HG03378 (cell line): ENCODE measurements around the gene CRYL1.

Experiments used
- ATAC-seq: cut with Tn5 transposase; IDR thresholded peaks from one replicate; pipeline ENCODE4 v1.9.1; 2021; ENCODE audit warnings: mild to moderate bottlenecking, moderate library complexity; ENCODE audit not compliant: unreplicated experiment

Gene CRYL1, protein sequence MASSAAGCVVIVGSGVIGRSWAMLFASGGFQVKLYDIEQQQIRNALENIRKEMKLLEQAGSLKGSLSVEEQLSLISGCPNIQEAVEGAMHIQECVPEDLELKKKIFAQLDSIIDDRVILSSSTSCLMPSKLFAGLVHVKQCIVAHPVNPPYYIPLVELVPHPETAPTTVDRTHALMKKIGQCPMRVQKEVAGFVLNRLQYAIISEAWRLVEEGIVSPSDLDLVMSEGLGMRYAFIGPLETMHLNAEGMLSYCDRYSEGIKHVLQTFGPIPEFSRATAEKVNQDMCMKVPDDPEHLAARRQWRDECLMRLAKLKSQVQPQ

GRCh38 chr13:20525601-20526544, at the start of gene CRYL1:
CRYL1 (minus strand) TSS chr13:20525857; CDS start chr13:20525794, 63 bp downstream.
- ATAC-seq = peak; percentile 41

DNA sequence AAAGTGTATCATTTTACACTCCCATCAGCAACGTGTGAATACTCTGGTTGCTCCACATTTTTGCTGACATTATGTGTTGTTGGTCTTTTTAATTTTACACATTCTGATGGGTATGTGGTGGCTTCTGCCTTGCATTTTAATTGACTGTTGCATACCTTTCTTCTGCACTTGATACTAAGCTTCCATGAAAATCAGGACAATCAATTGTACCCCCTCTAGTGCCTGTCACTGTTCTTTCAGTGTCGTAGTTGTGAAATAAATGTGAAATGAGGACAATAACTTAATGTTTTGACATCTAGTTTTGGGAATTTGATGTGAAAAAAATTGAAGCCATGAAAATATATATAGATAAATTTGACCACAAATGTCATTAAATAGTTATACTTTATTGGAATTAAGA, 48.0 kb upstream of the CRYL1 start:
- ATAC-seq = no peak

DNA sequence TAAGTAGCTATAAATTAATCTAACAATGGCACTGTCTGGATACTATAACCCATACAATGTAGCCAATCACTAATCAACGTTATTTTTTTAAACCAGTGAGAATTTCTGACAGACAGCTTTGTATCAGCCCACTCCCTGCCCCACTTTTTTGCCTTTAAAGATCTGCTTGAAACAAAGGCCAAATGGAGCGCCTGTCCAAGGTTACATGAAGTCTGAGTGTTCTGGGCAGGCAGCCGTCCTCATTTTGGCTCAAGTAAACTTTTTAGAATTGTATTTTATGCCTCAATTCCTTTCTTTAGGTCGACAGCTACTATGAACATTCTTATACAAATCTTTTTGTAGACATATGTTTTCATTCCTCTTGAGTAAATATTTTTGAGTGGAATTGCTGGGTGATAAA, 47.5 kb upstream of the CRYL1 start:
- no peak for ATAC-seq

- no peak for ATAC-seq
Observed at GRCh38 chr13:20571676-20572075, 46.0 kb upstream of the CRYL1 start.

DNA sequence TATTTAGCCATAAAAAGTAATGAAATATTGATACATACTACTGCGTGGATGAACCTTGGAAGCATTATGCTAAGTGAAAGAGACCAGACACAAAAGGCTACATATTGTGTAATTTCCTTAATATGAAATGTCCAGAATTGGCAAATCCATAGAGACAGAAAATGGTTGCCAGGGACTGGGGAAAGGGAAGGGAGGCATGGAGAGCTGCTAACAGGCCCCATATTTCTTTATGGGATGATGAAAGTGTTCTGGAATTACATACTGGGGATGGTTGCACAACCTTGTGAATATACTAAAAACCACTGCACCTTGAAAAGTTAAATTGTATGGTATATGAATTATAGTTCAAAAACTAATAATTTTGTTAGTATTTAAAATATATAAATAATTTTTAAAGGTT, 44.9 kb upstream of the CRYL1 start:
- ATAC-seq = no peak

- no peak for ATAC-seq
Observed at GRCh38 chr13:20567881-20568528, 42.3 kb upstream of the CRYL1 start.

DNA sequence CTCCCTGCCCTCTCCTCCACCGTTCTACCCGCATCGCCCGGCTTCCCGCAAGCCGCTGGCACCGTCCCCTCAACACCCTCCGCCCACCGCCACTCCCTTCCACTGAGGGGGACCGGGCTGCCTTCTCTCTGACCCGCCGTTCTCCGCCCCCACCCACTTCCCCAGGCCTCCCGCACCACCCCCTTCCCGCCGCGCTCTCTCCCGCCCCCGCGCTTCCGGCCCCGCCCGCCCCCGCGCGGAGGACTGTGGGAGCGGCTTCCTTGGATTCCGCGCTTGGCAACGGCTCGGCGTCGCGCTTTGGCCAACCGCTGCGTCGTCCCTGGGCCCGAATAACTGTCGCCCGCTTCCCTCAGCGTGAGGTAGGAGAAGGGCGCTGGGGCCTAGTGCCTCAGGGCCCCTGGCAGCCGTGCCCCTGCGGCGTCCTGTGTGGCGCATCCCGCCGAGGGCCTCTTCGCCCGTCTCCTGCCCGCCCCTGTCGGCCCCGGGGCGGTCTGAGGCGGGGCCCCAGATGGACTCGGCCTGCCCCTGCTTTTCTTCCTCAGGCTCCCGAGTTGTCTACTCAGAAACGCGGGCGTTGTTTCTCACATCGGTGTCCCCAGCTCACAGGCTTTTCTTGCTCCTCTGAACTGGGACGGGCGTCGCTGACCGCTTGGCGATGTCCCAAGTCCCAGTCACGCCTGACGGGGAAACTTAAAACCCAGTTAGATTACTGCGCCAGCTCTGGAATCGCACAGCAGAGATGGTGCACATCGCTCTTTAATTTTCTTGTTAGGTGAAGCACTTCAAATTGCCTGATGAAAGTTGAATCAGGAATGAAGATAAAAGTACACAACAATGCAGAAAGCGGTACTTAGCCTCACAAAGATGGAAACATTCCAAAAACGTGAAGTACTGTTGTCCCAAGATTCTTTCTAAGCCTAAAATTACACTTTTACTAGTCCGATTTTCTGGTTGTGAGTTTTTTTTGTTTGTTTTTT, 41.5 kb upstream of the CRYL1 start, which contains the start of gene IFT88:
Gene IFT88, plus strand, starts transcription at position 260 of the 977 bp plus-strand sequence. CDS start 7,229 bp downstream, outside the sequence.
- ATAC-seq = peak; percentile 77

GRCh38 chr13:20566468-20566897, 40.8 kb upstream of the CRYL1 start:
- ATAC-seq = peak; percentile 10

- no peak for ATAC-seq
Observed at GRCh38 chr13:20565115-20565736, 39.6 kb upstream of the CRYL1 start.

GRCh38 chr13:20561741-20562140, 36.1 kb upstream of the CRYL1 start:
- ATAC-seq = no peak

GRCh38 chr13:20559659-20560356, 34.2 kb upstream of the CRYL1 start:
- no peak for ATAC-seq

DNA sequence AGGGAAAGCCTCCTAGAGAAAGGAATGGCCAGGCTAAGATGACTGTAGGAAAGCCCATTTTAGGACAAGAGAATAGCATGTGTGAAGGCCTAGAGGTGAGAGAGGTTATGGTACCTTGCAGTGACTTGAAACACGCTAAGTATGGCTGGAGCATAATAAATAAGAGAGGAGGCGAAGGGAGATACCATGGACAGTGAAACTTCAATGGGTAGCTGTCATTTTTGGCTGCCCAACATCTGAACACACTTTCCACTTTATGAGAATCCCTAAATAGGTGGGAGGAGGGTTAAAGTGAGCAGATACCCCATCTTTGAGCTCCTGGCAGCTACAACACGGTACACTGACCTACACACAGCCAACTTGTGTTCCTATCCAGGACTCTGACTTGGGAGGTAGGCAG, 33.3 kb upstream of the CRYL1 start:
- no peak for ATAC-seq

- ATAC-seq = no peak
Observed at GRCh38 chr13:20553311-20553710, 27.7 kb upstream of the CRYL1 start.

DNA sequence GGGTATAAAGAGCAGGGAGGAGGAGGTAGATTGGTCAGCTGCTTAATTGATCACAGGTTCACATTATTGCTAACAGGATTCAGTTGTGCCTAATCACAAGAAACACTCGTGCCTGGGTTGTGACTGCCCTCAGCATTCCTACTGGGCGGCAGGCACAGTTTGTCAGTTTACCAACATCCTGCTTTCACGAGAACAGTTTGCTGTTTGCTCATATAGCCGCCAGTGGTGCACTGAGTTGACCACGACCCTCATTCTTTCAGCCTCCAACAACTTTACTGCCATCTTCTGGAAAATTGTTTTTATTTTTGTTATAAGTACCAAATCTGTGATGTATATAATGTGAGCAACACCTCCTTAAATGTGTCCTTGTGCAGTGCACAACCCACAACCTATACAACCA, 25.1 kb upstream of the CRYL1 start:
- ATAC-seq = no peak

GRCh38 chr13:20547479-20547908, 21.8 kb upstream of the CRYL1 start:
- ATAC-seq = no peak

- no peak for ATAC-seq
Observed at GRCh38 chr13:20546556-20546955, 20.9 kb upstream of the CRYL1 start.

GRCh38 chr13:20544201-20544923, 18.7 kb upstream of the CRYL1 start:
- ATAC-seq = no peak

DNA sequence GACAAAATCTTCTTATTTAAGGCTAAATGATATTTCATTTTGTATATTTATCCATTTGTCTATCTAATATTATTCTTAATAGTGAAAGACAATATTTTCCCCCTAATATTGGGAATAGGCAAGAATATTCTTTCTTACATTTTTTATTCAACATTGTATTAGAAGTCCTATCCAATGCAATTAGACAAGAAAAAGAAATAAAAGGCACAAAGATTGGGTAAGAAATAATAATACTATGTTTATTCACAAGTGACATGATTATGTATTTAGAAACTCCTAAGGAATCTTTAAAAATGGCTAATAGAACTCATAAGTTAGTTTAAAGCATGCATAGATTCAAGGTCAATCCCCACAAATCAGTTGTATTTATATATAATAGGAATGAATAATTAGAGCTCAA, 11.3 kb upstream of the CRYL1 start:
- ATAC-seq = no peak
